Nephron progenitor cell (in vitro differentiated cells): ENCODE data around the gene FNDC5.

ENCODE experiments used
- DNase-seq: peaks from one replicate; pipeline ENCODE4 v3.0.0; 2021
- H3K27ac Mint-ChIP-seq: 2 replicates; pipeline ENCODE4 v1.8.0; 2021; ENCODE audit warnings: mild to moderate bottlenecking, moderate library complexity, mixed read lengths
- H3K27me3 Mint-ChIP-seq: 2 replicates; pipeline ENCODE4 v1.8.0; 2021; ENCODE audit warnings: mild to moderate bottlenecking, low read depth, mixed read lengths; ENCODE audit not compliant: poor library complexity
- H3K36me3 Mint-ChIP-seq: 2 replicates; pipeline ENCODE4 v1.8.0; 2021; ENCODE audit warnings: low read depth, mixed read lengths
- H3K4me1 Mint-ChIP-seq: 2 replicates; pipeline ENCODE4 v1.8.0; 2021; ENCODE audit warnings: mixed read lengths
- H3K4me3 Mint-ChIP-seq: 2 replicates; pipeline ENCODE4 v1.8.0; 2021; ENCODE audit warnings: mild to moderate bottlenecking, moderate library complexity, mixed read lengths
- H3K9me3 Mint-ChIP-seq: 2 replicates; pipeline ENCODE4 v1.8.0; 2021; ENCODE audit warnings: mild to moderate bottlenecking, moderate library complexity, mixed read lengths
- TF ChIP-seq, protein P1 (sequence below): fragments of 200-600 bp; sonication (generic); IDR thresholded peaks from 2 replicates; pipeline ENCODE4 v1.5.0; 2021; ENCODE audit warnings: antibody characterized with exemption

The FNDC5 gene

GRCh38 chr1:32872192-32872460 is 1.4 kb upstream of the FNDC5 start:
- peaks cover 65% of the 10 kb centered on the region for H3K4me1 Mint-ChIP-seq
- peaks cover 28% of the 10 kb centered on the region for H3K27me3 Mint-ChIP-seq
- no peak overlapping the region for H3K27ac Mint-ChIP-seq
- TF ChIP-seq, protein P1, sequence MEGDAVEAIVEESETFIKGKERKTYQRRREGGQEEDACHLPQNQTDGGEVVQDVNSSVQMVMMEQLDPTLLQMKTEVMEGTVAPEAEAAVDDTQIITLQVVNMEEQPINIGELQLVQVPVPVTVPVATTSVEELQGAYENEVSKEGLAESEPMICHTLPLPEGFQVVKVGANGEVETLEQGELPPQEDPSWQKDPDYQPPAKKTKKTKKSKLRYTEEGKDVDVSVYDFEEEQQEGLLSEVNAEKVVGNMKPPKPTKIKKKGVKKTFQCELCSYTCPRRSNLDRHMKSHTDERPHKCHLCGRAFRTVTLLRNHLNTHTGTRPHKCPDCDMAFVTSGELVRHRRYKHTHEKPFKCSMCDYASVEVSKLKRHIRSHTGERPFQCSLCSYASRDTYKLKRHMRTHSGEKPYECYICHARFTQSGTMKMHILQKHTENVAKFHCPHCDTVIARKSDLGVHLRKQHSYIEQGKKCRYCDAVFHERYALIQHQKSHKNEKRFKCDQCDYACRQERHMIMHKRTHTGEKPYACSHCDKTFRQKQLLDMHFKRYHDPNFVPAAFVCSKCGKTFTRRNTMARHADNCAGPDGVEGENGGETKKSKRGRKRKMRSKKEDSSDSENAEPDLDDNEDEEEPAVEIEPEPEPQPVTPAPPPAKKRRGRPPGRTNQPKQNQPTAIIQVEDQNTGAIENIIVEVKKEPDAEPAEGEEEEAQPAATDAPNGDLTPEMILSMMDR, result no peak
- no peak for DNase-seq
- peak overlapping the region; percentile 85 for H3K4me3 Mint-ChIP-seq
- H3K36me3 Mint-ChIP-seq, result peaks cover 11% of the 10 kb centered on the region
- no peaks in the 10 kb centered on the region for H3K9me3 Mint-ChIP-seq

GRCh38 chr1:32871364-32872191 is 866 bp upstream of the FNDC5 start:
- H3K9me3 Mint-ChIP-seq, result no peaks in the 10 kb centered on the region
- peaks cover 62% of the 10 kb centered on the region for H3K4me1 Mint-ChIP-seq
- TF ChIP-seq, protein P1, result no peak
- no peak for DNase-seq
- peak overlapping the region; percentile 85 for H3K4me3 Mint-ChIP-seq
- no peak overlapping the region for H3K27ac Mint-ChIP-seq
- peaks cover 28% of the 10 kb centered on the region for H3K27me3 Mint-ChIP-seq
- H3K36me3 Mint-ChIP-seq, result peaks cover 14% of the 10 kb centered on the region

- no peak for DNase-seq
- no peak overlapping the region for H3K27ac Mint-ChIP-seq
- H3K4me3 Mint-ChIP-seq, result peak overlapping the region; percentile 85
- H3K36me3 Mint-ChIP-seq, result peaks cover 14% of the 10 kb centered on the region
- TF ChIP-seq, protein P1, result no peak
- peaks cover 28% of the 10 kb centered on the region for H3K27me3 Mint-ChIP-seq
- H3K9me3 Mint-ChIP-seq, result no peaks in the 10 kb centered on the region
- peaks cover 55% of the 10 kb centered on the region for H3K4me1 Mint-ChIP-seq
Measured at GRCh38 chr1:32869923-32870614, 643 bp downstream of the FNDC5 start.

GRCh38 chr1:32868806-32869455 is 1.8 kb downstream of the FNDC5 start:
- no peak for DNase-seq
- peak overlapping the region; percentile 85 for H3K4me3 Mint-ChIP-seq
- peaks cover 51% of the 10 kb centered on the region for H3K4me1 Mint-ChIP-seq
- TF ChIP-seq, protein P1, result no peak
- no peaks in the 10 kb centered on the region for H3K9me3 Mint-ChIP-seq
- peaks cover 28% of the 10 kb centered on the region for H3K27me3 Mint-ChIP-seq
- no peak overlapping the region for H3K27ac Mint-ChIP-seq
- peaks cover 22% of the 10 kb centered on the region for H3K36me3 Mint-ChIP-seq

- Mint-ChIP-seq H3K4me1 (peaks cover 57% of the 10 kb centered on the region), H3K36me3 (peaks cover 30% of the 10 kb centered on the region), H3K9me3 (no peaks in the 10 kb centered on the region), H3K27ac (no peak overlapping the region), H3K27me3 (peaks cover 28% of the 10 kb centered on the region), H3K4me3 (no peak overlapping the region)
- TF ChIP-seq, protein P1, result no peak
- DNase-seq, result no peak
Measured at GRCh38 chr1:32868085-32868484, 2.6 kb downstream of the FNDC5 start.
